ENCODE data around the gene CHIT1. TPM values are rescaled to one million over a fixed set of nuclear protein-coding genes. Genes with fewer than 3 reads are reported as not detected.

CHIT1 gene
- total RNA-seq, 1 experiment from 2014 or later: not detected

GRCh38 chr1:203278082-203278884, 48.8 kb upstream of the CHIT1 start (continued):
- TF ChIP-seq, protein P1, sequence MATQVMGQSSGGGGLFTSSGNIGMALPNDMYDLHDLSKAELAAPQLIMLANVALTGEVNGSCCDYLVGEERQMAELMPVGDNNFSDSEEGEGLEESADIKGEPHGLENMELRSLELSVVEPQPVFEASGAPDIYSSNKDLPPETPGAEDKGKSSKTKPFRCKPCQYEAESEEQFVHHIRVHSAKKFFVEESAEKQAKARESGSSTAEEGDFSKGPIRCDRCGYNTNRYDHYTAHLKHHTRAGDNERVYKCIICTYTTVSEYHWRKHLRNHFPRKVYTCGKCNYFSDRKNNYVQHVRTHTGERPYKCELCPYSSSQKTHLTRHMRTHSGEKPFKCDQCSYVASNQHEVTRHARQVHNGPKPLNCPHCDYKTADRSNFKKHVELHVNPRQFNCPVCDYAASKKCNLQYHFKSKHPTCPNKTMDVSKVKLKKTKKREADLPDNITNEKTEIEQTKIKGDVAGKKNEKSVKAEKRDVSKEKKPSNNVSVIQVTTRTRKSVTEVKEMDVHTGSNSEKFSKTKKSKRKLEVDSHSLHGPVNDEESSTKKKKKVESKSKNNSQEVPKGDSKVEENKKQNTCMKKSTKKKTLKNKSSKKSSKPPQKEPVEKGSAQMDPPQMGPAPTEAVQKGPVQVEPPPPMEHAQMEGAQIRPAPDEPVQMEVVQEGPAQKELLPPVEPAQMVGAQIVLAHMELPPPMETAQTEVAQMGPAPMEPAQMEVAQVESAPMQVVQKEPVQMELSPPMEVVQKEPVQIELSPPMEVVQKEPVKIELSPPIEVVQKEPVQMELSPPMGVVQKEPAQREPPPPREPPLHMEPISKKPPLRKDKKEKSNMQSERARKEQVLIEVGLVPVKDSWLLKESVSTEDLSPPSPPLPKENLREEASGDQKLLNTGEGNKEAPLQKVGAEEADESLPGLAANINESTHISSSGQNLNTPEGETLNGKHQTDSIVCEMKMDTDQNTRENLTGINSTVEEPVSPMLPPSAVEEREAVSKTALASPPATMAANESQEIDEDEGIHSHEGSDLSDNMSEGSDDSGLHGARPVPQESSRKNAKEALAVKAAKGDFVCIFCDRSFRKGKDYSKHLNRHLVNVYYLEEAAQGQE (IDR thresholded peaks at IDR 0.05; ENCODE audit: low read depth): no peak

DNA sequence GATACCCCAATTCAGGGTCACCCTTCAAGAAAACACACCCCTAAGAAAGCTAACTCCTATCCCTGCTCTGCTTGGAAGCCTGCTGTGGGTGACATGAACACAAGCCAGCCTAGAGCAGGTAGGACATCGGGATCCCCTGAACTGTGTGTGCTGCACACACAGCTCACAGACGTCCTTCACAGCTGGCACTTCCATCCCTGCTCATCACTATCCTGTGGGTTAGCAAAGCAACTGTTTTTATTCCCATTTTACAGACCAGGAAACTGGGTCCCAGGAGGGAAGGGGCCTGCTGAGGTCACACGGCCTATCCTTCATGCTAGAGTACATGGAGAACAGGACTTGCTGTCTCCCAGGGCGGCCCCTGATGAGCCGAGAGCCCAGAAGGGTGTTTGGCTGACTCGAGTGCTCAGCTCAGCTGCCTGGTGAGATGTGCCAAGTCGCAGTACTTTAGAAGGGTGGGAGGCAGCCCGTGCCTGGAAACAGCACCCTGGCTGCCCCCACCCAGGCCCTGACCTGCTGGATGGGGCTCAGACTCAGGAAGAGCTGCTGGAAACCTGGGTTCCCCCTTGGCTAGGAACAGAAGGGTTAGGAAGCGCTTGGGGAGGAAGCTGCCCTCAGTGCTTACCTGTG, 47.6 kb upstream of the CHIT1 start:
- ATAC-seq: no peak
- Histone ChIP-seq H3K4me3 (replicated peaks in 1 of 2; ENCODE audit: low read depth in 1 of 2, low read length in 2 of 2) (no peak overlapping the region), H2AFZ (ENCODE audit: low read depth, low read length, poor library complexity, severe bottlenecking) (no peak overlapping the region), H3K36me3 (ENCODE audit: control insufficient read depth in 1 of 2, insufficient read depth in 2 of 2, low read length in 2 of 2) (no peaks in the 10 kb centered on the region), H3K79me2 (ENCODE audit: insufficient read depth, low read length) (no peaks in the 10 kb centered on the region), H4K20me1 (ENCODE audit: insufficient read depth) (no peaks in the 10 kb centered on the region), H3K27me3 (ENCODE audit: insufficient read depth, low read length) (no peaks in the 10 kb centered on the region), H3K9ac (ENCODE audit: low read length) (no peak overlapping the region), H3K9me3 (ENCODE audit: control insufficient read depth in 1 of 2, insufficient read depth in 1 of 2, low read depth in 1 of 2, low read length in 2 of 2) (no peaks in the 10 kb centered on the region), H3K4me2 (ENCODE audit: low read length) (no peak overlapping the region), H3K9me2 (ENCODE audit: insufficient read depth) (no peaks in the 10 kb centered on the region), H3K27ac (ENCODE audit: low read depth, low read length) (no peak overlapping the region), H3K4me1 (ENCODE audit: control insufficient read depth in 1 of 2, insufficient read depth in 2 of 2, low read length in 2 of 2) (peaks cover 0 to 21% of the 10 kb centered on the region in 2 experiments; a peak in 2 of 4 replicates)
- BruUV-seq (replicated peaks): no TSS peak
- intact Hi-C loops (cut with micrococcal nuclease): no loop called here
- no peak for DNase-seq (ENCODE audit: low read depth, low spot score)
- ChIA-PET POLR2A (no interaction called here), RAD21 (ENCODE audit: low non-redundant PET in 1 of 2, low total read pairs in 2 of 2, uncharacterized antibody in 2 of 2, unreplicated experiment in 2 of 2) (no interaction called here), CTCF (interaction anchor here (1.1 to 1.2 kb wide), 2 partner anchors 10 kb away, joined by 3 to 7 read pairs; no protein-coding TSS in a partner anchor)
- TF ChIP-seq ZNF274 (IDR thresholded peaks at IDR 0.05; ENCODE audit: low read depth, low read length) (no peak), SP1 (IDR thresholded peaks at IDR 0.05; ENCODE audit: low read depth) (no peak), POLR2A (IDR thresholded peaks at IDR 0.05; ENCODE audit: borderline replicate concordance, extremely low read depth, insufficient read depth, insufficient read length) (no peak), POLR2AphosphoS5 (IDR thresholded peaks at IDR 0.05; ENCODE audit: low read depth, low read length) (no peak), ZFX (IDR thresholded peaks at IDR 0.05) (no peak), EGR1 (IDR thresholded peaks at IDR 0.05; ENCODE audit: low read depth) (no peak), ATF3 (IDR thresholded peaks at IDR 0.05) (no peak), SRF (IDR thresholded peaks at IDR 0.05; ENCODE audit: low read depth) (no peak), YY1 (IDR thresholded peaks at IDR 0.05; ENCODE audit: extremely low read depth, insufficient replicate concordance, low read depth, low read length) (no peak), EZH2phosphoT487 (IDR thresholded peaks at IDR 0.05; ENCODE audit: borderline replicate concordance) (no peak), CEBPB (IDR thresholded peaks at IDR 0.05; ENCODE audit: low read depth) (no peak), EZH2 (IDR thresholded peaks at IDR 0.05) (no peak)
- TF ChIP-seq, protein P2, sequence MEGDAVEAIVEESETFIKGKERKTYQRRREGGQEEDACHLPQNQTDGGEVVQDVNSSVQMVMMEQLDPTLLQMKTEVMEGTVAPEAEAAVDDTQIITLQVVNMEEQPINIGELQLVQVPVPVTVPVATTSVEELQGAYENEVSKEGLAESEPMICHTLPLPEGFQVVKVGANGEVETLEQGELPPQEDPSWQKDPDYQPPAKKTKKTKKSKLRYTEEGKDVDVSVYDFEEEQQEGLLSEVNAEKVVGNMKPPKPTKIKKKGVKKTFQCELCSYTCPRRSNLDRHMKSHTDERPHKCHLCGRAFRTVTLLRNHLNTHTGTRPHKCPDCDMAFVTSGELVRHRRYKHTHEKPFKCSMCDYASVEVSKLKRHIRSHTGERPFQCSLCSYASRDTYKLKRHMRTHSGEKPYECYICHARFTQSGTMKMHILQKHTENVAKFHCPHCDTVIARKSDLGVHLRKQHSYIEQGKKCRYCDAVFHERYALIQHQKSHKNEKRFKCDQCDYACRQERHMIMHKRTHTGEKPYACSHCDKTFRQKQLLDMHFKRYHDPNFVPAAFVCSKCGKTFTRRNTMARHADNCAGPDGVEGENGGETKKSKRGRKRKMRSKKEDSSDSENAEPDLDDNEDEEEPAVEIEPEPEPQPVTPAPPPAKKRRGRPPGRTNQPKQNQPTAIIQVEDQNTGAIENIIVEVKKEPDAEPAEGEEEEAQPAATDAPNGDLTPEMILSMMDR (IDR thresholded peaks at IDR 0.05 in 2 of 3, conservative IDR thresholded peaks at IDR 0.05 in 1 of 3; ENCODE audit: borderline replicate concordance in 1 of 3, insufficient read depth in 1 of 3, low read depth in 2 of 3, low read length in 2 of 3): no peak
- TF ChIP-seq, protein P1 (IDR thresholded peaks at IDR 0.05; ENCODE audit: low read depth): no peak

Data from HCT116 (cell line).